Astrocyte (in vitro differentiated cells and primary cell): ENCODE data around the gene NKD1.

Source experiments
- CTCF ChIP-seq: IDR thresholded peaks from 2 replicates; pipeline ENCODE4 v1.5.1; 2011; ENCODE audit warnings: low read depth, mild to moderate bottlenecking, inconsistent platforms, low read length, moderate library complexity; ENCODE audit not compliant: insufficient read depth
- EZH2 ChIP-seq: IDR thresholded peaks from 2 replicates; pipeline ENCODE4 v1.6.1; 2012; ENCODE audit warnings: mild to moderate bottlenecking, low read length, inconsistent platforms; ENCODE audit not compliant: insufficient read depth

DNA sequence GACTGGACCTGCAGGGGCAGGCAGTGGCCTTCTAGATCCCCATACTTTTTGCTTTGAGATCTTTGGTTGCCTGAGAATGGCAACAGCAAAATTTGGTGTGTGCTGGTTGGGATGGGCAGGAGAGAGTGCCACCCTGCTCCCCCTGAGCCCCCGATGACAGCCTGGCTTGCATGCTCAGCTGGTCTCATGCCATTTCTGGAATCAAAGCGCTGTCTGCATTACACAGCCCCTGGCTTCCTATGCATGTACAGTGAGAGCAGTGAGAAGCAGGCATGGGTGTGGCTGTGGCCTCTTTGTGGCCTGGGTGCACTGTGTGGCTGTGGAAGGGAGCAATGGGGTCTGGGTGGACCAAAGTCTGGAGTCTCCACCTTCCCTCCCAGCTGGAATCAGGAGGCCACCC lies 47.7 kb downstream of the NKD1 start:
- TF ChIP-seq CTCF, result no peak
- TF ChIP-seq EZH2, result no peak
